NK-92 (cell line): ENCODE results near the gene DTWD2.
"Not testable (repeated sequence)": the region's sequence is repeated elsewhere in the genome, so short reads cannot be mapped to it uniquely, and the experiment has no call there.

Source experiments
- DNase-seq: peaks from one replicate; lab custom pipeline; 2025; ENCODE audit not compliant: unreplicated experiment; lab: John Stamatoyannopoulos, UW

DTWD2 gene

GRCh38 chr5:118882666-118883065, 105.7 kb downstream of the DTWD2 start:
- no peak for DNase-seq

- DNase-seq = not testable (repeated sequence)
Observed at GRCh38 chr5:118876852-118877251, 111.5 kb downstream of the DTWD2 start.

- DNase-seq = no peak
Observed at GRCh38 chr5:118875131-118875530, 113.2 kb downstream of the DTWD2 start.

GRCh38 chr5:118873417-118873816, 114.9 kb downstream of the DTWD2 start:
- no peak for DNase-seq

GRCh38 chr5:118863345-118863744, 125.0 kb downstream of the DTWD2 start:
- no peak for DNase-seq

GRCh38 chr5:118862596-118862995, 125.8 kb downstream of the DTWD2 start:
- no peak for DNase-seq

- DNase-seq = no peak
Observed at GRCh38 chr5:118857700-118858099, 130.6 kb downstream of the DTWD2 start.

- DNase-seq = no peak
Observed at GRCh38 chr5:118854819-118855218, 133.5 kb downstream of the DTWD2 start.

- not testable (repeated sequence) for DNase-seq
Observed at GRCh38 chr5:118851785-118852184, 136.6 kb downstream of the DTWD2 start.

- not testable (repeated sequence) for DNase-seq
Observed at GRCh38 chr5:118849507-118849906, 138.8 kb downstream of the DTWD2 start.

- no peak for DNase-seq
Observed at GRCh38 chr5:118844351-118844750, 144.0 kb downstream of the DTWD2 start.

- DNase-seq = no peak
Observed at GRCh38 chr5:118834710-118835109, 153.6 kb downstream of the DTWD2 start.

GRCh38 chr5:118832974-118833373, 155.4 kb downstream of the DTWD2 start:
- no peak for DNase-seq

- DNase-seq = no peak
Observed at GRCh38 chr5:118825226-118825625, 163.1 kb downstream of the DTWD2 start.

GRCh38 chr5:118818604-118819003, 169.7 kb downstream of the DTWD2 start:
- no peak for DNase-seq

- no peak for DNase-seq
Observed at GRCh38 chr5:118808441-118808840, 179.9 kb downstream of the DTWD2 start.

GRCh38 chr5:118806571-118806970, 181.8 kb downstream of the DTWD2 start:
- DNase-seq = no peak

GRCh38 chr5:118802335-118802734, 186.0 kb downstream of the DTWD2 start:
- DNase-seq = no peak

GRCh38 chr5:118796081-118796480, 192.3 kb downstream of the DTWD2 start:
- DNase-seq = no peak

GRCh38 chr5:118794281-118794680, 194.1 kb downstream of the DTWD2 start:
- DNase-seq = no peak

GRCh38 chr5:118793652-118794051, 194.7 kb downstream of the DTWD2 start:
- no peak for DNase-seq

GRCh38 chr5:118793091-118793490, 195.3 kb downstream of the DTWD2 start:
- no peak for DNase-seq

GRCh38 chr5:118791926-118792734, 196.2 kb downstream of the DTWD2 start:
- DNase-seq = no peak
